MCF 10A (cell line): ENCODE measurements around the gene NDC1. TPM values are rescaled to one million over a fixed set of nuclear protein-coding genes. Genes with fewer than 3 reads are reported as not detected.
"Not testable (repeated sequence)": the region's sequence is repeated elsewhere in the genome, so short reads cannot be mapped to it uniquely, and the experiment has no call there.

ENCODE experiments used
- BruUV-seq: library from RNA; stranded (reverse); fragments of 400-500 nt; replicated peaks from 2 replicates; lab custom pipeline; 2021; lab: Mats Ljungman, UMichigan
- CTCF ChIA-PET: fragments of 300-600 bp; sonication (Branson Sonifier 250); formaldehyde crosslinking; extraction: SDS; loops from one replicate; lab custom pipeline; 2021; ENCODE audit warnings: antibody characterized with exemption, inconsistent platforms; lab: Yijun Ruan, JAX
- POLR2A ChIA-PET: fragments of 300-600, 350-650 bp; sonication (Branson Sonifier 250); formaldehyde crosslinking; extraction: SDS; loops from one replicate; lab custom pipeline; 2020; ENCODE audit warnings: antibody characterized with exemption, inconsistent platforms; lab: Yijun Ruan, JAX
- DNase-seq: peaks from one replicate; pipeline ENCODE4 v3.0.0-alpha.2; 2018; ENCODE audit not compliant: unreplicated experiment
- H3K27ac Mint-ChIP-seq: one replicate; pipeline ENCODE4 v1.8.0; 2022; ENCODE audit warnings: mild to moderate bottlenecking, low read depth, mixed read lengths; ENCODE audit not compliant: unreplicated experiment
- H3K27me3 Mint-ChIP-seq: one replicate; pipeline ENCODE4 v1.8.0; 2022; ENCODE audit warnings: mixed read lengths; ENCODE audit not compliant: insufficient read depth, unreplicated experiment
- H3K36me3 Mint-ChIP-seq: one replicate; pipeline ENCODE4 v1.8.0; 2022; ENCODE audit warnings: mild to moderate bottlenecking, moderate library complexity, mixed read lengths; ENCODE audit not compliant: insufficient read depth, unreplicated experiment
- H3K4me1 Mint-ChIP-seq: one replicate; pipeline ENCODE4 v1.8.0; 2022; ENCODE audit warnings: mixed read lengths; ENCODE audit not compliant: insufficient read depth, unreplicated experiment
- H3K4me3 Mint-ChIP-seq: one replicate; pipeline ENCODE4 v1.8.0; 2022; ENCODE audit warnings: mild to moderate bottlenecking, moderate library complexity, mixed read lengths; ENCODE audit not compliant: unreplicated experiment
- H3K9me3 Mint-ChIP-seq: one replicate; pipeline ENCODE4 v1.8.0; 2022; ENCODE audit warnings: mixed read lengths; ENCODE audit not compliant: unreplicated experiment
- CTCF ChIP-seq: fragments of 200-600 bp; IDR thresholded peaks from one replicate; pipeline ENCODE4 v1.8.0; 2022; ENCODE audit warnings: antibody characterized with exemption, mild to moderate bottlenecking; ENCODE audit not compliant: unreplicated experiment
- intact Hi-C: fragments of 100-400 bp; cut with micrococcal nuclease; formaldehyde crosslinking; loops from 2 replicates; pipeline ENCODE4 v1.14.1; 2022
- total RNA-seq: library from RNA; stranded (reverse); gene quantifications from 2 replicates; pipeline ENCODE4 v1.2.3, GENCODE V29; 2022

NDC1 gene
- total RNA-seq, 1 experiment from 2014 or later, result 18.7 TPM

GRCh38 chr1:53763461-53763860 lies 74.6 kb downstream of the NDC1 start:
- Mint-ChIP-seq H3K9me3 (no peaks in the 10 kb centered on the region), H3K36me3 (peaks cover 5% of the 10 kb centered on the region), H3K27ac (no peak overlapping the region), H3K27me3 (no peaks in the 10 kb centered on the region), H3K4me1 (no peaks in the 10 kb centered on the region), H3K4me3 (no peak overlapping the region)
- TF ChIP-seq CTCF, result no peak
- DNase-seq, result no peak
- CTCF ChIA-PET, result interaction anchor here (0.6 to 2.8 kb wide), 5 partner anchors 10 to 1019 kb away, joined by 3 to 12 read pairs (median 4); no protein-coding TSS in a partner anchor
- POLR2A ChIA-PET, result interaction anchor here (0.6 kb wide), 1 partner anchor 15 kb away, joined by 3 read pairs; no protein-coding TSS in a partner anchor
- intact Hi-C loops, result no loop called here
- no TSS peak for BruUV-seq

- intact Hi-C loops, H3K4me3 Mint-ChIP-seq, POLR2A ChIA-PET, H3K27me3 Mint-ChIP-seq, BruUV-seq, H3K4me1 Mint-ChIP-seq, H3K36me3 Mint-ChIP-seq, DNase-seq, H3K27ac Mint-ChIP-seq, H3K9me3 Mint-ChIP-seq: not testable (repeated sequence)
- CTCF ChIA-PET, result interaction anchor here (2.0 kb wide), 1 partner anchor 275 kb away, joined by 4 read pairs; no protein-coding TSS in a partner anchor
Observed at GRCh38 chr1:53760497-53760896, 77.6 kb downstream of the NDC1 start.

- intact Hi-C loops, result loop anchor here (10.0 kb wide), 1 partner anchor 481 kb away; no protein-coding TSS in a partner anchor
Observed at GRCh38 chr1:53755874-53756273, 82.2 kb downstream of the NDC1 start.

GRCh38 chr1:53754484-53755312 lies 83.4 kb downstream of the NDC1 start:
- Mint-ChIP-seq H3K9me3 (no peaks in the 10 kb centered on the region), H3K4me3 (no peak overlapping the region), H3K36me3 (no peaks in the 10 kb centered on the region), H3K27ac (no peak overlapping the region), H3K27me3 (peaks cover 1% of the 10 kb centered on the region), H3K4me1 (no peaks in the 10 kb centered on the region)
- BruUV-seq, result no TSS peak
- ChIA-PET POLR2A (interaction anchor here (0.6 to 1.0 kb wide), 2 partner anchors 11 to 13 kb away, joined by 3 read pairs; no protein-coding TSS in a partner anchor), CTCF (interaction anchor here (0.7 to 3.3 kb wide), 23 partner anchors 8 to 1902 kb away, joined by 3 to 65 read pairs (median 4); no protein-coding TSS in a partner anchor)
- peak; percentile 77 for DNase-seq
- peak; percentile 75 for TF ChIP-seq CTCF
- intact Hi-C loops, result loop anchor here (1.0 to 10.0 kb wide), 4 partner anchors 39 to 480 kb away; no protein-coding TSS in a partner anchor

More at GRCh38 chr1:53755874-53756273, 82.2 kb downstream of the NDC1 start:
- no peak overlapping the region for H3K4me3 Mint-ChIP-seq
- TF ChIP-seq CTCF, result no peak
- ChIA-PET POLR2A (no interaction called here), CTCF (interaction anchor here (0.8 to 1.3 kb wide), 5 partner anchors 8 to 306 kb away, joined by 3 read pairs; no protein-coding TSS in a partner anchor)
- H3K4me1 Mint-ChIP-seq, result no peaks in the 10 kb centered on the region
- H3K27ac Mint-ChIP-seq, result no peak overlapping the region
- DNase-seq, result no peak
- BruUV-seq, result no TSS peak
- H3K36me3 Mint-ChIP-seq, result no peaks in the 10 kb centered on the region
- H3K27me3 Mint-ChIP-seq, result no peaks in the 10 kb centered on the region
- H3K9me3 Mint-ChIP-seq, result no peaks in the 10 kb centered on the region
